Measurements from ENCODE around the gene MACROH2A1.

GRCh38 chr5:135355169-135355568 is 43.9 kb downstream of the MACROH2A1 start:
- TF ChIP-seq CTCF (IDR thresholded peaks at IDR 0.05; ENCODE audit: low read depth, low read length) (no peak), EZH2phosphoT487 (IDR thresholded peaks at IDR 0.05; ENCODE audit: low read depth) (no peak)

Data from OCI-LY3 (cell line).